Body of pancreas (tissue), 4 donors: ENCODE results near the gene ANKRD23.

Source experiments
- CTCF ChIP-seq, 7 experiments: fragments of 450-650 bp in 4 of 7; fragments of 200-600 bp in 3 of 7; sonication (generic) in 3 of 7; IDR thresholded peaks; one replicate each; pipeline ENCODE4 v1.5.1; 2016 to 2019; ENCODE audit warnings: antibody characterized with exemption in 7 of 7
- POLR2A ChIP-seq, 3 donors: fragments of 450-650 bp; IDR thresholded peaks; one replicate each; pipeline ENCODE4 v1.6.1; 2016; ENCODE audit warnings: antibody characterized with exemption in 3 of 3, mild to moderate bottlenecking in 2 of 3

GRCh38 chr2:96811917-96812316, 31.9 kb downstream of the ANKRD23 start:
- TF ChIP-seq POLR2A (IDR thresholded peaks at IDR 0.05), result no peak
- TF ChIP-seq CTCF (IDR thresholded peaks at IDR 0.05), result no peak
